Aorta (tissue), 5 donors: ENCODE data around the gene SLC18B1. TPM values are rescaled to one million over a fixed set of nuclear protein-coding genes. Genes with fewer than 3 reads are reported as not detected.

Source experiments
- ATAC-seq: fragments of 200-7000 bp; cut with Tn5 transposase; one replicate; pipeline ENCODE4 v1.9.1; 2022; ENCODE audit warnings: moderate library complexity; ENCODE audit not compliant: low FRiP score
- DNase-seq, 2 donors: peaks; one replicate each; pipeline ENCODE4 v3.0.0-alpha.2; 2020
- H3K27ac ChIP-seq, 2 donors: one replicate each; pipeline ENCODE4 v1.5.1; 2013; ENCODE audit warnings: low read length in 2 of 2, mild to moderate bottlenecking in 2 of 2, moderate library complexity in 2 of 2, control low read depth in 1 of 2, inconsistent platforms in 1 of 2, low read depth in 1 of 2
- H3K27me3 ChIP-seq, 2 donors: one replicate each; pipeline ENCODE4 v1.6.1; 2013; ENCODE audit warnings: control low read depth in 1 of 2, low read length in 1 of 2, mild to moderate bottlenecking in 1 of 2, moderate library complexity in 1 of 2; ENCODE audit not compliant: insufficient read depth in 2 of 2, control insufficient read depth in 1 of 2
- H3K36me3 ChIP-seq, 2 donors: one replicate each; pipeline ENCODE4 v1.6.1; 2013; ENCODE audit warnings: control low read depth in 1 of 2, low read length in 1 of 2, mild to moderate bottlenecking in 1 of 2; ENCODE audit not compliant: insufficient read depth in 2 of 2, control insufficient read depth in 1 of 2
- H3K4me1 ChIP-seq, 2 donors: one replicate each; pipeline ENCODE4 v1.6.1; 2013; ENCODE audit warnings: low read length in 2 of 2, control low read depth in 1 of 2, mild to moderate bottlenecking in 1 of 2, moderate library complexity in 1 of 2; ENCODE audit not compliant: insufficient read depth in 2 of 2, control insufficient read depth in 1 of 2
- H3K4me3 ChIP-seq, 2 donors: one replicate each; pipeline ENCODE4 v1.5.1; 2013; ENCODE audit warnings: low read length in 2 of 2, control low read depth in 1 of 2, mild to moderate bottlenecking in 1 of 2
- H3K9me3 ChIP-seq: one replicate; pipeline ENCODE4 v1.6.1; 2013; ENCODE audit warnings: mild to moderate bottlenecking, low read length; ENCODE audit not compliant: control insufficient read depth
- WGBS, 2 donors: extraction: QIAGEN DNeasy Blood & Tissue Kit; methylation state at CpG; one replicate each; pipeline ENCODE4 v1.1.7; 2013; 5-methylcytosine and 5-hydroxymethylcytosine counted together
- intact Hi-C, 2 donors: fragments of 100-400 bp; cut with DNase I; formaldehyde crosslinking; loops; one replicate each; pipeline versions ENCODE4 v1.14.2 to v1.15.0; 2022
- polyA plus RNA-seq, 2 donors: library from polyadenylated mRNA; stranded (reverse); fragments of 200-250 nt; gene quantifications; one replicate each; pipeline ENCODE4 v1.2.3, GENCODE V29; 2013
- total RNA-seq, 2 donors: library from RNA; stranded (reverse); fragmentation: NEBNext Ultra II Directional; extraction: Animal tissue kit (Norgen Biotek cat#: 25700); gene quantifications; one replicate each; pipeline ENCODE4 v1.2.1, GENCODE V29; 2021
- donor health status: healthy with polysubstance abuse.
- donor health status: Bipolar disorder and iron deficiency.
- donor health status: DM: no; HTN: no; CAD: no.
- donor health status: DM: no; HTN: no; CAD: no.
- donor health status: DM: yes; HTN: yes; CAD: no.

Gene SLC18B1
- total and polyA plus RNA-seq, 4 donors: 4.0 to 9.2 (median 5.7) TPM

DNA sequence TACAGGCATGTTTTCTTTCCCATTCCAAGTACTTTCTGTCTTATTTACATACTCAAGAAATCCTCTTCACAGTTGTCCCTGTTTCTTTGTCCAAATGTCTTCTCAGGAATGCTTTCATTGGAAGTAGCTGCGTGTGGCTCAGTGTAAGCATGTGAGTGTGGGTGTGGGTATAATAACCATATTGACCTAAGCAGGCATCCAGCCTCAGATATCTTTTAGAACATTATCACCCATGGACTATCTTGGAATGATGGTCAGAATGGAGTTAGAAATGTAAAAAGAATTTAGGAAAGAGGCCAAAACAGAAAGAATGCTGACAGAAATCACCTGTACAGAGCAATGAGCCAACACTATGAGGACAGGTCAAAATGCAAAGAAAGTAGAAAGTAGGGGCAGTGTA lies 57.2 kb downstream of the SLC18B1 start:
- DNase-seq (no peak), ATAC-seq (no peak)
- Histone ChIP-seq H3K27me3 (no peaks in the 10 kb centered on the region), H3K4me3 (no peak overlapping the region), H3K27ac (no peak overlapping the region), H3K36me3 (no peaks in the 10 kb centered on the region), H3K4me1 (no peaks in the 10 kb centered on the region), H3K9me3 (no peaks in the 10 kb centered on the region)
- 42 to 46% methylated on average over 1 of the region's 1 CpG for WGBS, 2 donors
- intact Hi-C loops: no loop called here

GRCh38 chr6:132736239-132736638 lies 62.2 kb downstream of the SLC18B1 start:
- WGBS, 2 donors: 92 to 98% methylated on average over 1 of the region's 1 CpG
- ATAC-seq (no peak), DNase-seq (no peak)

GRCh38 chr6:132734694-132735236 lies 63.7 kb downstream of the SLC18B1 start:
- ATAC-seq (peak; percentile 41), DNase-seq (no peak)
- Histone ChIP-seq H3K27ac (no peak overlapping the region), H3K9me3 (no peaks in the 10 kb centered on the region), H3K36me3 (no peaks in the 10 kb centered on the region), H3K4me3 (no peak overlapping the region), H3K27me3 (no peaks in the 10 kb centered on the region), H3K4me1 (no peaks in the 10 kb centered on the region)
- intact Hi-C loops: no loop called here
- WGBS, 2 donors: 2% methylated on average over 3 of the region's 3 CpGs

More at GRCh38 chr6:132736239-132736638, 62.2 kb downstream of the SLC18B1 start:
- Histone ChIP-seq H3K4me1 (no peaks in the 10 kb centered on the region), H3K4me3 (no peak overlapping the region), H3K9me3 (no peaks in the 10 kb centered on the region), H3K27ac (no peak overlapping the region), H3K27me3 (no peaks in the 10 kb centered on the region), H3K36me3 (no peaks in the 10 kb centered on the region)
- intact Hi-C loops: no loop called here

GRCh38 chr6:132733814-132734213 lies 64.6 kb downstream of the SLC18B1 start:
- Histone ChIP-seq H3K36me3 (no peaks in the 10 kb centered on the region), H3K27me3 (no peaks in the 10 kb centered on the region), H3K27ac (no peak overlapping the region), H3K4me3 (no peak overlapping the region), H3K9me3 (no peaks in the 10 kb centered on the region), H3K4me1 (no peaks in the 10 kb centered on the region)
- ATAC-seq (no peak), DNase-seq (no peak)
- intact Hi-C loops: no loop called here
- 94 to 100% methylated on average over 1 of the region's 1 CpG for WGBS, 2 donors

- DNase-seq (no peak), ATAC-seq (no peak)
- 74 to 76% methylated on average over 2 of the region's 2 CpGs for WGBS, 2 donors
- Histone ChIP-seq H3K9me3 (no peaks in the 10 kb centered on the region), H3K27ac (no peak overlapping the region), H3K4me3 (no peak overlapping the region), H3K27me3 (no peaks in the 10 kb centered on the region), H3K4me1 (no peaks in the 10 kb centered on the region), H3K36me3 (no peaks in the 10 kb centered on the region)
- intact Hi-C loops: no loop called here
These were observed 65.2 kb downstream of the SLC18B1 start for GRCh38 chr6:132733283-132733682.

- no peak for ATAC-seq
These were observed 67.4 kb downstream of the SLC18B1 start for GRCh38 chr6:132731086-132731485.

GRCh38 chr6:132730560-132730959 lies 67.9 kb downstream of the SLC18B1 start:
- WGBS, 2 donors: 68 to 74% methylated on average over 3 of the region's 3 CpGs
- no peak overlapping the region for H3K4me3 ChIP-seq
- ATAC-seq (no peak), DNase-seq (no peak)
- no peaks in the 10 kb centered on the region for H3K9me3 ChIP-seq
- no peaks in the 10 kb centered on the region for H3K36me3 ChIP-seq
- no peaks in the 10 kb centered on the region for H3K27me3 ChIP-seq
- no peak overlapping the region for H3K27ac ChIP-seq
- no peaks in the 10 kb centered on the region for H3K4me1 ChIP-seq
- intact Hi-C loops: no loop called here

More at GRCh38 chr6:132731086-132731485, 67.4 kb downstream of the SLC18B1 start:
- no peaks in the 10 kb centered on the region for H3K27me3 ChIP-seq
- no peak overlapping the region for H3K4me3 ChIP-seq
- intact Hi-C loops: no loop called here
- no peak overlapping the region for H3K27ac ChIP-seq
- WGBS, 2 donors: 88 to 93% methylated on average over 2 of the region's 2 CpGs
- H3K36me3 ChIP-seq: no peaks in the 10 kb centered on the region
- no peaks in the 10 kb centered on the region for H3K9me3 ChIP-seq
- no peak for DNase-seq
- no peaks in the 10 kb centered on the region for H3K4me1 ChIP-seq

DNA sequence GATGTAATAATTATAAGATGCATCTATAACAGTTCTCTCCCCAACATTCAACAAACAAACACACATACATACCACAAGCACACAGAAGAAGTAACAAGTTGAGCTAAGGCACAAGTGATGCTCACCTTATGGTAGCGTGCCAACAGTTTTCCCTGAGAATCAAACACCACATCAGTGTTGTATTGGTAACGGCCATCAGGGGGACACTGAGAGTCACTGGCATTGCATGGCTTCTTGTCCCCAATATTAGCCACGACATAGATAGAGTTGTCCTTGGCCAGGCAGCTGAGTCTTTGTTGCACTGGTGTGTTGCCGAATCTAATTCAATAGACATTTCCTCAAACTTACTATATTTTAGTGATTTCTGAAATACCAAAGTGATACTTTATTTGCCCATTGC lies 69.8 kb downstream of the SLC18B1 start:
- ATAC-seq: no peak
- no peaks in the 10 kb centered on the region for H3K9me3 ChIP-seq
- H3K4me3 ChIP-seq: no peak overlapping the region
- DNase-seq: no peak
- H3K27ac ChIP-seq: no peak overlapping the region
- no peaks in the 10 kb centered on the region for H3K4me1 ChIP-seq
- 68 to 75% methylated on average over 4 of the region's 4 CpGs for WGBS, 2 donors
- intact Hi-C loops: no loop called here
- H3K27me3 ChIP-seq: no peaks in the 10 kb centered on the region
- H3K36me3 ChIP-seq: no peaks in the 10 kb centered on the region

DNA sequence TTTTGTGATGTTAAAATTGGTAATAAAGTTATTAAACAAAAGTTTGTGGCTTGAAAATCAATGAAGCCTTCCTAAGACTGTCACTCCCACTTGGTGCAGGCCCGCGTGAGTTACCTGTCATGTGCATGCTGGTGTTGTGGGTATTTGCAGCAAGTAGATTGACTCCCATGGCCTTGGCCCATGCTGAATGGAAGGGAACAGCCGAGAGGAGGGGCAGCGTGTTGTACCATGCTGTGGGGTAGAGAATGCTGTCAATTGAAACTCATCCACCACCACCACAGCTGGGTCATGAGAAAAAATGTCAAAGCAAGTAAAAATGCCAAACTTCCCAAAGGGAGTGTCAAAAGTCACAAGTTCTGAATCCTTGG lies 71.8 kb downstream of the SLC18B1 start:
- ATAC-seq: no peak
- H3K36me3 ChIP-seq: no peaks in the 10 kb centered on the region
- DNase-seq: no peak
- H3K9me3 ChIP-seq: no peaks in the 10 kb centered on the region
- intact Hi-C loops: no loop called here
- H3K4me3 ChIP-seq: no peak overlapping the region
- H3K4me1 ChIP-seq: no peaks in the 10 kb centered on the region
- H3K27ac ChIP-seq: no peak overlapping the region
- no peaks in the 10 kb centered on the region for H3K27me3 ChIP-seq
- 92 to 93% methylated on average over 4 of the region's 4 CpGs for WGBS, 2 donors
